HG02981 (cell line): ENCODE data around the gene SLC17A9.
A peak's percentile ranks its signal among the peaks of the same experiment; 100 is the strongest.
"Not testable (repeated sequence)": the region's sequence is repeated elsewhere in the genome, so short reads cannot be mapped to it uniquely, and the experiment has no call there.

Experiments
- ATAC-seq: cut with Tn5 transposase; IDR thresholded peaks from one replicate; pipeline ENCODE4 v1.9.1; 2021; ENCODE audit warnings: mild to moderate bottlenecking, moderate library complexity; ENCODE audit not compliant: unreplicated experiment

Gene SLC17A9

GRCh38 chr20:62920039-62920645 lies 32.4 kb upstream of the SLC17A9 start:
- no peak for ATAC-seq

- ATAC-seq = no peak
Observed at GRCh38 chr20:62921119-62921687, 31.3 kb upstream of the SLC17A9 start.

- no peak for ATAC-seq
Observed at GRCh38 chr20:62922451-62922921, 30.0 kb upstream of the SLC17A9 start.

- not testable (repeated sequence) for ATAC-seq
Observed at GRCh38 chr20:62923059-62923668, 29.3 kb upstream of the SLC17A9 start.

GRCh38 chr20:62923669-62924441 lies 28.7 kb upstream of the SLC17A9 start:
- no peak for ATAC-seq

GRCh38 chr20:62924442-62925075 lies 27.9 kb upstream of the SLC17A9 start:
- no peak for ATAC-seq

GRCh38 chr20:62925076-62925419 lies 27.5 kb upstream of the SLC17A9 start:
- no peak for ATAC-seq

- peak; percentile 9 for ATAC-seq
Observed at GRCh38 chr20:62925420-62926228, 26.9 kb upstream of the SLC17A9 start.

GRCh38 chr20:62926229-62927127 lies 26.0 kb upstream of the SLC17A9 start, which contains the start of gene DIDO1:
TSS of gene DIDO1 (minus strand) at chr20:62926505.
- peak; percentile 68 for ATAC-seq

- no peak for ATAC-seq
Observed at GRCh38 chr20:62927128-62927705, 25.3 kb upstream of the SLC17A9 start.

GRCh38 chr20:62928246-62928939 lies 24.1 kb upstream of the SLC17A9 start:
- ATAC-seq = no peak

GRCh38 chr20:62929051-62929538 lies 23.4 kb upstream of the SLC17A9 start:
- no peak for ATAC-seq

- ATAC-seq = no peak
Observed at GRCh38 chr20:62931464-62931863, 21.0 kb upstream of the SLC17A9 start.

- no peak for ATAC-seq
Observed at GRCh38 chr20:62933966-62934365, 18.5 kb upstream of the SLC17A9 start.

- no peak for ATAC-seq
Observed at GRCh38 chr20:62935204-62935967, 17.1 kb upstream of the SLC17A9 start.

- ATAC-seq = no peak
Observed at GRCh38 chr20:62935968-62936585, 16.4 kb upstream of the SLC17A9 start.
